SKM-1 treated with dmso at 0.1 percent for 144 hours (cell line): ENCODE measurements around the gene ARHGEF3.
A peak's percentile ranks its signal among the peaks of the same experiment; 100 is the strongest.

Experiments used
- DNase-seq: peaks from one replicate; lab custom pipeline; 2025; ENCODE audit not compliant: unreplicated experiment; lab: John Stamatoyannopoulos, UW

ARHGEF3 gene

GRCh38 chr3:56801662-56802377 lies at the start of gene ARHGEF3:
ARHGEF3 (minus strand) TSS chr3:56801949; CDS start chr3:56801798, 151 bp downstream.
- DNase-seq = peak; percentile 74

GRCh38 chr3:56849698-56850097 lies 47.9 kb upstream of the ARHGEF3 start:
- no peak for DNase-seq

GRCh38 chr3:56845505-56845904 lies 43.8 kb upstream of the ARHGEF3 start:
- DNase-seq = no peak

GRCh38 chr3:56844536-56844935 lies 42.8 kb upstream of the ARHGEF3 start:
- no peak for DNase-seq

- DNase-seq = no peak
These were observed 38.3 kb upstream of the ARHGEF3 start for GRCh38 chr3:56839784-56840715.

GRCh38 chr3:56838448-56838847 lies 36.7 kb upstream of the ARHGEF3 start:
- no peak for DNase-seq

- no peak for DNase-seq
These were observed 35.6 kb upstream of the ARHGEF3 start for GRCh38 chr3:56837196-56837955.

GRCh38 chr3:56836276-56837163 lies 34.8 kb upstream of the ARHGEF3 start:
- no peak for DNase-seq

GRCh38 chr3:56835650-56836227 lies 34.0 kb upstream of the ARHGEF3 start:
- DNase-seq = no peak

- no peak for DNase-seq
These were observed 31.8 kb upstream of the ARHGEF3 start for GRCh38 chr3:56833536-56833935.

GRCh38 chr3:56833022-56833421 lies 31.3 kb upstream of the ARHGEF3 start:
- DNase-seq = peak; percentile 6

GRCh38 chr3:56831572-56831971 lies 29.8 kb upstream of the ARHGEF3 start:
- no peak for DNase-seq

- no peak for DNase-seq
These were observed 29.1 kb upstream of the ARHGEF3 start for GRCh38 chr3:56830884-56831283.

GRCh38 chr3:56829533-56829932 lies 27.8 kb upstream of the ARHGEF3 start:
- DNase-seq = no peak

GRCh38 chr3:56826831-56827722 lies 25.3 kb upstream of the ARHGEF3 start:
- DNase-seq = peak; percentile 39

- DNase-seq = no peak
These were observed 24.1 kb upstream of the ARHGEF3 start for GRCh38 chr3:56825567-56826438.

GRCh38 chr3:56823984-56824703 lies 22.4 kb upstream of the ARHGEF3 start:
- no peak for DNase-seq
